Measurements from ENCODE around the gene GALNT14.

- TF ChIP-seq CTCF (IDR thresholded peaks at IDR 0.05 in 8 of 11, conservative IDR thresholded peaks at IDR 0.05 in 3 of 11) = no peak
- TF ChIP-seq POLR2A (IDR thresholded peaks at IDR 0.05) = no peak
- TF ChIP-seq POLR2AphosphoS5 (IDR thresholded peaks at IDR 0.05) = no peak
These were observed 143.8 kb downstream of the GALNT14 start for GRCh38 chr2:30994227-30995056.
